ENCODE results near the gene PPP1R13B.

PPP1R13B gene

DNA sequence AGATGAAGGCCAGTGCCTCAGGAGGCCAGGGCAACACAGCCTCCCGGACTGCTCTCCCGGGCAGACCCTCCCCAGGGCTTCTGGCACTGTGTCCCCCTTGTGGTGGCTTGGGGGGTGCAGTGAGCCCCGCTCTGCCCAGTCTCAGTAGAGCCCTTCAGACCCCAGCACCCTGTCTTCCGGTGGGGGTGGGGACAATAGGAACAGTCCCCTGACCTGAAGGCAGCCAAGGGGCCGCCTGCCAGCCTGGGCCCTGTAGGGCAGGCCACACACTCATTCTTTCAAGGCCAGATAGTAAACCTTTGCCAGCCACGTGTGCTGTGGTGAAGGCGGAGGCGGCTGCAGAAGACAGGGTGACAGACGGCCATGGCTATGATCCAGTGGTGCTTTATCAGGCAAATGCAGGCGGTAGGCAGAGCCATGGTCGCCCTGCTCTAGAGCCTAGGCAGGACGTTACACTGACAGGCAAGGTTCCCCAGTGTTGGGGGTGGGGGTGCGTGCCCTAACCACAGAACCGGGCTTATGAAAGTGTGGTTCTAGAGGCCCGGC is 116.8 kb downstream of the PPP1R13B start:
- DNase-seq (ENCODE audit: low spot score) = peak; percentile 36
- TF ChIP-seq, protein P1, sequence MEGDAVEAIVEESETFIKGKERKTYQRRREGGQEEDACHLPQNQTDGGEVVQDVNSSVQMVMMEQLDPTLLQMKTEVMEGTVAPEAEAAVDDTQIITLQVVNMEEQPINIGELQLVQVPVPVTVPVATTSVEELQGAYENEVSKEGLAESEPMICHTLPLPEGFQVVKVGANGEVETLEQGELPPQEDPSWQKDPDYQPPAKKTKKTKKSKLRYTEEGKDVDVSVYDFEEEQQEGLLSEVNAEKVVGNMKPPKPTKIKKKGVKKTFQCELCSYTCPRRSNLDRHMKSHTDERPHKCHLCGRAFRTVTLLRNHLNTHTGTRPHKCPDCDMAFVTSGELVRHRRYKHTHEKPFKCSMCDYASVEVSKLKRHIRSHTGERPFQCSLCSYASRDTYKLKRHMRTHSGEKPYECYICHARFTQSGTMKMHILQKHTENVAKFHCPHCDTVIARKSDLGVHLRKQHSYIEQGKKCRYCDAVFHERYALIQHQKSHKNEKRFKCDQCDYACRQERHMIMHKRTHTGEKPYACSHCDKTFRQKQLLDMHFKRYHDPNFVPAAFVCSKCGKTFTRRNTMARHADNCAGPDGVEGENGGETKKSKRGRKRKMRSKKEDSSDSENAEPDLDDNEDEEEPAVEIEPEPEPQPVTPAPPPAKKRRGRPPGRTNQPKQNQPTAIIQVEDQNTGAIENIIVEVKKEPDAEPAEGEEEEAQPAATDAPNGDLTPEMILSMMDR (IDR thresholded peaks at IDR 0.05; ENCODE audit: extremely low read depth, insufficient read depth, missing control alignments) = no peak
- in situ Hi-C loops (cut with MboI; ENCODE audit: low pct_unique_long_range_greater_than_20kb, low sequenced_read_pairs, unreplicated experiment) = no loop called here

DNA sequence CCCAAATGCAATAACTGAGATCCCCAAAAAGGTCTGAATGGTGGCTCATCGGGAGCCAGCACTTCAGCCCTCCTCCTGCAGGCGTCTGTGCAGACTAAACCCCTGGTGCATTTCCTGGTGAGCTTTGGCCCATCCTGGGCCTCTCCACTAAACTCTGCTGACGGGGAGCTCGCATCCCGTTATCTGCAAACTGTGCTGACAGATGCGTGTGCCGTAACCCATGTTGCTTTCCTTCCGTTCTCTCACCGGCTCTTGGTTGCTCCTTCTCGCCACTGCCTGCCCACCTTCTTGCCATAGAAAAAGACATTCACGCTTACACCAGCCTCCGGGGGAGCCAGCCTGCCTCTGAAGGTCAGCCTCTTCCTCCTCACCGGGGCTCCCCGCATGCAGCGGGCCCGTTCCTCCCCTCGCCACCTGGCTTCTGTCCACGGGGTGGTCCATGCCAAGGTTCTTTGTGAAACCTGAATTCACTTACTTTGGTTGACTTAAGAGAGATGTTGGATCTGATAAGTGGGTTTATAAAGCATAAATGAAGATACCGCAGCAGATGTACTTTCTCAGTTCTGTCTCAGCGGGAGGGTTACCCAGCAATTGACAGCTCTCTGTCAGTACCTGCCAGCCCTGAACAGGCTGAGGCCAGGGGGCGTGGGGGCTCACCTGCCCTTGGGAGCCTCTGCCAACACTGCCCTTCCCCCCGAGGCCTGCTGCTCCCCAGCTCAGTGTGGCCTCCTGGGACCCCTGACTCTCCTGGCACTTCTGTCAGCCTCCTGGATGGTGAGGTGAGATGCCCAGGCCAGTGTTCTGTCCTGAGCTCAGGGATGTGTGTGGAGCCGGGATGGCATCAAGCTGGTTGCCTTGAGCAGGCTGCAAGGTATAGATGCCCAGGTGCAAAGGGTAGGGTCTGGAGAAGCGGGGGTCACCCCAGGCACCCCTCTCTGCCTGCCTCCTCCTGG is 117.6 kb downstream of the PPP1R13B start:
- TF ChIP-seq, protein P1 (IDR thresholded peaks at IDR 0.05; ENCODE audit: extremely low read depth, insufficient read depth, missing control alignments) = no peak
- no peak for DNase-seq (ENCODE audit: low spot score)
- in situ Hi-C loops (cut with MboI; ENCODE audit: low pct_unique_long_range_greater_than_20kb, low sequenced_read_pairs, unreplicated experiment) = no loop called here

DNA sequence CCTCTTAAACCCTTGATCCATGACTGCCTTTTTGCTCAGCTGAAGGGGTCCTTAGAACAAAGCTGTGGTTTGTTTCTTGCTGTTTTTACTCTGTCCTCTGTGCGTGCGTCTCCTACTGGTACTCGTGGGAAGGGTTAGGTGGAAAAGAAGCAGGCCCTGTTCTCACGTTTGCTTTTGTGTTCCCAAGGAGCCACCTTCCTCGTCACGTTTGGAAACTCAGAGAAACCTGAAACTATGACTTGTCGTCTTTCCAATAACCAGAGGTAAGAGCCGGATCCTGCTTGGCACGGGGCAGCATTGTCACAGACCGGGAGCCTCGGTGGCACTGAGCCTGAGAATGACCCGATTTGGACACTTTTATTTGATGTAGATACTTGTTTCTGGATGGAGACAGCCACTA is 118.7 kb downstream of the PPP1R13B start:
- no peak for DNase-seq (ENCODE audit: low spot score)
- TF ChIP-seq, protein P1 (IDR thresholded peaks at IDR 0.05; ENCODE audit: extremely low read depth, insufficient read depth, missing control alignments) = no peak
- in situ Hi-C loops (cut with MboI; ENCODE audit: low pct_unique_long_range_greater_than_20kb, low sequenced_read_pairs, unreplicated experiment) = no loop called here

DNA sequence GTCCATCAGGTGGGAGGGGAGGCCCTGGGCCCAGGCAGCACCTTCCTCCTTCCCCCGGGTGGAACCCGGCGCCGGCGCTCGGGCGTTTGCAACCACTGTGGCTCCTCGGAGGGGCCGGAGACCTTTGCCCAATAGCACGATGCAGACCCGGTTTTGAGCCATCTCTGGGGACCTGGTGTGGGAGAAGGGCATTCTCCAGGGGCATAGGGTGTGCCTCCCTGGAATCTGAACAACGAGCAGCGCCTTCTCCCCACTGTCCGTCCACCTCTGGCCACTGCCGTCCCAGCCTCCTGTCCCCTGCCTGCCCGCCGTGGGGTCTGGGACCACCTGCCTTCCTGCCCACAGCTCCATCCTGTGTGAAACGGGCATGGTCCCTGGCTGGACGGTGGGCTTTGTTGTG is 119.2 kb downstream of the PPP1R13B start:
- in situ Hi-C loops (cut with MboI; ENCODE audit: low pct_unique_long_range_greater_than_20kb, low sequenced_read_pairs, unreplicated experiment) = no loop called here
- no peak for DNase-seq (ENCODE audit: low spot score)
- TF ChIP-seq, protein P1 (IDR thresholded peaks at IDR 0.05; ENCODE audit: extremely low read depth, insufficient read depth, missing control alignments) = no peak

GRCh38 chr14:103727313-103727980 is 119.9 kb downstream of the PPP1R13B start:
- in situ Hi-C loops (cut with MboI; ENCODE audit: low pct_unique_long_range_greater_than_20kb, low sequenced_read_pairs, unreplicated experiment) = no loop called here
- no peak for DNase-seq (ENCODE audit: low spot score)
- TF ChIP-seq, protein P1 (IDR thresholded peaks at IDR 0.05; ENCODE audit: extremely low read depth, insufficient read depth, missing control alignments) = no peak

DNA sequence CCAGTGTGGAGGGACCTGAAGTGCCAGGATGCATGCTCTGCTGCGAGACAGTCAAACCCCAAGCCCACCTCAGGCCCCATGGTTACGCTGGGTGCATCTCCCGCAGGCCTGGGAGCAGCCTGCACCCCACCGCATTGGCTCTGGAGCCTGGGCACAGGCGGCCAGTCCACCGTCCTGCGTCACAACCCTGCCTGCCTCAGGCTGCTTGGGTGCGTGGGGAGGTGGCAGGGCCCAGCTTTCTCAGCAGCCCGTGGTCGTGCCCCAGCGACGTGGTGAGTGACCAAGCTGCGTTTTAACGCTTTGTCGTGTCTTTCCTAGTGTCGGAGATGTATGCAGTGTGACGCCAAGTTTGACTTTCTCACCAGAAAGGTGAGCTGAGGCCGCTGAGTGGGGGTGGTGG is 120.9 kb downstream of the PPP1R13B start:
- TF ChIP-seq, protein P1 (IDR thresholded peaks at IDR 0.05; ENCODE audit: extremely low read depth, insufficient read depth, missing control alignments) = no peak
- in situ Hi-C loops (cut with MboI; ENCODE audit: low pct_unique_long_range_greater_than_20kb, low sequenced_read_pairs, unreplicated experiment) = no loop called here
- DNase-seq (ENCODE audit: low spot score) = no peak
